Adipocyte (in vitro differentiated cells): ENCODE data around the gene COL6A1.
"Not testable (repeated sequence)": the region's sequence is repeated elsewhere in the genome, so short reads cannot be mapped to it uniquely, and the experiment has no call there.

ENCODE experiments used
- DNase-seq: peaks from one replicate; pipeline ENCODE4 v3.0.0-alpha.2; 2015; ENCODE audit warnings: low read depth
- H3K27me3 ChIP-seq: replicated peaks from 2 replicates; pipeline ENCODE4 v1.7.0; 2013; ENCODE audit warnings: mild to moderate bottlenecking, low read length, moderate library complexity; ENCODE audit not compliant: control insufficient read depth, insufficient read depth
- H3K36me3 ChIP-seq: 2 replicates; pipeline ENCODE4 v1.7.0; 2013; ENCODE audit warnings: low read length, mild to moderate bottlenecking, moderate library complexity; ENCODE audit not compliant: control insufficient read depth, insufficient read depth, severe bottlenecking
- H3K4me1 ChIP-seq: 2 replicates; pipeline ENCODE4 v1.7.0; 2013; ENCODE audit warnings: mild to moderate bottlenecking, low read length, moderate library complexity; ENCODE audit not compliant: control insufficient read depth, insufficient read depth
- H3K4me3 ChIP-seq: 2 replicates; pipeline ENCODE4 v1.7.0; 2013; ENCODE audit warnings: mild to moderate bottlenecking, low read length, moderate library complexity
- H3K9ac ChIP-seq: 2 replicates; pipeline ENCODE4 v1.7.0; 2013; ENCODE audit warnings: mild to moderate bottlenecking, low read length, moderate library complexity
- H3K9me3 ChIP-seq: 2 replicates; pipeline ENCODE4 v1.7.0; 2013; ENCODE audit warnings: mild to moderate bottlenecking, low read length, moderate library complexity; ENCODE audit not compliant: control insufficient read depth

The COL6A1 gene

GRCh38 chr21:45972353-45972715 is 9.2 kb upstream of the COL6A1 start:
- Histone ChIP-seq H3K9me3 (no peaks in the 10 kb centered on the region), H3K4me3 (peak overlapping the region; percentile 78), H3K27me3 (no peaks in the 10 kb centered on the region), H3K36me3 (no peaks in the 10 kb centered on the region), H3K9ac (peak overlapping the region; percentile 96), H3K4me1 (peaks cover 49% of the 10 kb centered on the region)
- DNase-seq = peak; percentile 37

- Histone ChIP-seq H3K27me3 (no peaks in the 10 kb centered on the region), H3K4me1 (peaks cover 50% of the 10 kb centered on the region)
Measured at GRCh38 chr21:45972716-45973474, 8.7 kb upstream of the COL6A1 start.

DNA sequence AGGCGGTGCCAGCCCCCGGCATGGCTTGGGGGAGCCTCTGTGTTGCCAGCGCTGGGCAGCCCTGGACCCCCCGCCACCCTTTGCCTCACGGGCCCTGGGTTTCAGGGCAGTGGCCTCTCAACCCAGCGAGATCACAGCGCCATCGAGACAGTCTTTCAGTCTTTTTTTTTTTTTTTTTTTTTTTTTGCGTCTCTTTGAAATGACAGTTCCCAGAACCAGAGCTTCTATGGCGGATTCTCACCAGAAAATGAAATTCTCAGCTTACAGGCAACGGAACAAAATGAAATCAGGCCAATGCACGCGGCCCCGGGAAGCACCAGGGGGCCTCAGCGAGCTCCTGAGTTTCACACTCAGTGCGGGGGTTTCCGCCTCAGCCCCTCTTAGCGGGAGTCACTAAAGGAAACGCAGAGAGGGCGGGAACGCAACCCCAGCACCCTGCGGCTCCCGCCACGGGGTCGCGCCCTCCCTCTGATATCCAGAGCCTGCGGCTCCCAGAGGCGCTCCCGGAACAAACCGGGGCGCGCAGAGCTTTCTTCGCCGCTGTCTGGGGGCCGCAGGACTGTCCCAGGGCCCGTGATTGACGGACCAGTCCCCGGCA is 8.0 kb upstream of the COL6A1 start:
- Histone ChIP-seq H3K27me3 (no peaks in the 10 kb centered on the region), H3K9me3 (no peaks in the 10 kb centered on the region), H3K9ac (peak overlapping the region; percentile 96), H3K4me1 (peaks cover 52% of the 10 kb centered on the region), H3K4me3 (peak overlapping the region; percentile 78), H3K36me3 (no peaks in the 10 kb centered on the region)
- DNase-seq = peak; percentile 95

More at GRCh38 chr21:45972716-45973474, 8.7 kb upstream of the COL6A1 start:
- peak; percentile 93 for DNase-seq
- no peaks in the 10 kb centered on the region for H3K9me3 ChIP-seq
- peak overlapping the region; percentile 96 for H3K9ac ChIP-seq
- H3K36me3 ChIP-seq = no peaks in the 10 kb centered on the region
- peak overlapping the region; percentile 78 for H3K4me3 ChIP-seq

- no peaks in the 10 kb centered on the region for H3K36me3 ChIP-seq
- peak; percentile 79 for DNase-seq
- H3K4me3 ChIP-seq = peak overlapping the region; percentile 78
- no peaks in the 10 kb centered on the region for H3K27me3 ChIP-seq
- no peaks in the 10 kb centered on the region for H3K9me3 ChIP-seq
- H3K9ac ChIP-seq = peak overlapping the region; percentile 96
- H3K4me1 ChIP-seq = peaks cover 57% of the 10 kb centered on the region
Measured at GRCh38 chr21:45974073-45975019, 7.2 kb upstream of the COL6A1 start.

GRCh38 chr21:45975020-45975666 is 6.4 kb upstream of the COL6A1 start:
- no peaks in the 10 kb centered on the region for H3K36me3 ChIP-seq
- H3K27me3 ChIP-seq = no peaks in the 10 kb centered on the region
- DNase-seq = peak; percentile 53
- H3K4me1 ChIP-seq = peaks cover 62% of the 10 kb centered on the region
- H3K9ac ChIP-seq = peak overlapping the region; percentile 96
- H3K4me3 ChIP-seq = peak overlapping the region; percentile 78
- no peaks in the 10 kb centered on the region for H3K9me3 ChIP-seq

DNA sequence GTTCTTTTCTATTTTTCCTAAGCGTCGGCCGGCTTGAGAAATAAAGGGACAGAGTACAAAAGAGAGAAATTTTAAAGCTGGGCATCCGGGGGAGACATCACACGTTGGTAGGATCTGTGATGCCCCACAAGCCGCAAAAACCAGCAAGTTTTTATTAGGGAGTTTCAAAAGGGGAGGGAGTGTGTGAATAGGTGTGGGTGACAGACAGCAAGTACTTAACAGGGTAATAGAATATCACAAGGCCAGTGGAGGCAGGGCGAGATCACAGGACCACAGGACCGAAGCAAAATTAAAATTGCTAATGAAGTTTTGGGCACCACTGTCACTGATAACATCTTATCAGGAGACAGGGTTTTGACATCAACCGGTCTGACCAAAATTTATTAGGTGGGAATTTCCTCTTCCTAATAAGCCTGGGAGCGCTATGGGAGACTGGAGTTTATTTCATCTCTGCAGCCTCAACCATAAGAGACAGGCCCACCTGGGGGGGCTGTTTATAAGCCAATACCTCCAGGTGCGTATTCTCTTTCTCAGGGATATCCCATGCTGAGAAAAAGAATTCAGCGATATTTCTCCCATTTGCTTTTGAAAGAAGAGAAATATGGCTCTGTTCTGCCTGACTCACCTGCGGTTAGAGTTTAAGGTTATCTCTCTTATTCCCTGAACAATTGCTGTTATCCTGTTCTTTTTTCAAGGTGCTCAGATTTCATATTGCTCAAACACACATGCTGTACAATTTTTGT is 5.7 kb upstream of the COL6A1 start:
- H3K27me3 ChIP-seq, H3K4me3 ChIP-seq, H3K36me3 ChIP-seq, DNase-seq, H3K9me3 ChIP-seq: not testable (repeated sequence)
- Histone ChIP-seq H3K4me1 (peaks cover 62% of the 10 kb centered on the region), H3K9ac (peak overlapping the region; percentile 96)

DNA sequence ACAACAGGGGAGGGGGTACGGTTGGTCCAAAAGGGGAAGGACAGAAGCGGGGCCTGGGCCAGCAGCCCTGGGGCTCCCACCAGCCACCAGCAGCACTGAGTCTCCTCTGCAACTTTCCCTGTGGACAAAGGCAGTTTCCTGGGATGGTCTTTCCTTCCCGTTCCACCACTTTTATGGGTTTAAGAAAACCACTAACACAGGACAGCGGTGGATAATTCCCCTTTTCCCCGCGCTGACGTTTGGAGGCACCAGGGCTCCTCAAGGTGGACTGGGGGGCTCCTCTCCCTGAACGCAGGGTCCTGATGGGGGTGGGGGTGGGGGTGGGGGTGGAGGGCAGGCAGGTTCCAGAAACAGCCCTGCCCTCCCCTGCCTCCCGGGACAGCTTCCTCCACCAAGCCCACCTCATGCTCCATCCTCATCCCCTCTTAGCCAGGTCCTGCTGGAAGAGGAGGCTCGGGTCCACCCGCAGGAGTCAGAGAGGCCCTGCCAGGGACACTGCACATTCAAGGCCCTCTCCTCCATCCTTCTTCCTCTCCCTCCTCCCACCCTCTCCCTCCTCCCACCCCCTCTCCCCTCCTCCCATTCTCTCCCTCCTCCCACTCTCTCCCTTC is 4.8 kb upstream of the COL6A1 start:
- peaks cover 57% of the 10 kb centered on the region for H3K4me1 ChIP-seq
- DNase-seq = no peak
- no peaks in the 10 kb centered on the region for H3K9me3 ChIP-seq
- H3K36me3 ChIP-seq = no peaks in the 10 kb centered on the region
- H3K4me3 ChIP-seq = no peak overlapping the region
- H3K27me3 ChIP-seq = no peaks in the 10 kb centered on the region
- H3K9ac ChIP-seq = no peak overlapping the region

DNA sequence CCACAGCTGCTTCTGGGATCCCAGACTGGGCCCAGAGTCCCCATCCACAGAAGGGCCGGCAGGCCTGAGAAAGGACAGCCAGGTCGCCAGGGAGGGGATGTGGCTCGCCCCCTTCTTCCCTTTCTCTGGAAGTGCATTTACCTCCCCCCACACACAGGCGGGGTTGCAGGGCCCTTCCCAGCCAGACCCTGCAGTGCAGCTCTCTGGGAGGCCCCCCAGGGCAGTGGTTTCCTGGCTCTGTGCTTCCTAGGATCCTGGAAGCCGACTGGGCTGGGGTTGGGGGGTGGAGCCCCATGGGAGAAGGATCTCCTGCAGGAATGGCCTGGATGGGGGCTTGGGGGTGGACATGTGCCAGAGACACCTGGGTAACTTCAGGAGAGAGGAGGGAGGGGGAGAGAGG is 4.2 kb upstream of the COL6A1 start:
- peak overlapping the region; percentile 54 for H3K9ac ChIP-seq
- no peak overlapping the region for H3K4me3 ChIP-seq
- no peaks in the 10 kb centered on the region for H3K27me3 ChIP-seq
- peaks cover 51% of the 10 kb centered on the region for H3K4me1 ChIP-seq
- no peaks in the 10 kb centered on the region for H3K9me3 ChIP-seq
- no peaks in the 10 kb centered on the region for H3K36me3 ChIP-seq
- DNase-seq = peak; percentile 20

DNA sequence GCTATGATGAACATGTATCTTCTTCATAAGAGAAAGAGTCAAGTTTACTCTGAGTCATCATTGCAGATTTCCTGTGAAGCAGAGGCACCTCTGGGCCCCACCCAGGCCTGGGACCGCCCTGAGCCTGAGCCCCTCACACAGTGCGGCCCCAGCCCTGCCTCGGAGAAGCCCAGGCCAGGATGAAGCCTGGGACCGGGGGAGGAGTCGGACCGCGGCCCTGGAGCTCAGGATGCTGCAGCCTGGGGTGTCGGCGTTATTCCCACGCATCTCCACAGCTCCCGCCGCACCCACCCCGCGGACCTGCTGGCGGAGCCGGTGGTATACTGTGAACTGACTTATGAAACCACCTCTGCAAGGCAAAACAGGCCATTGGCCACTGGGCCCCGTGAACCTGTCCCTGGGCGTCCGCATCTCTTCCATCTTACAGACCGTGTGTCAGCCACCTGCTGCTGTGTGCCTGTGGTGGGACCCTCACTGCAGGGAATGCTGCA is 2.4 kb upstream of the COL6A1 start:
- peak; percentile 44 for DNase-seq
- H3K9ac ChIP-seq = peak overlapping the region; percentile 62
- H3K4me1 ChIP-seq = peaks cover 42% of the 10 kb centered on the region

DNA sequence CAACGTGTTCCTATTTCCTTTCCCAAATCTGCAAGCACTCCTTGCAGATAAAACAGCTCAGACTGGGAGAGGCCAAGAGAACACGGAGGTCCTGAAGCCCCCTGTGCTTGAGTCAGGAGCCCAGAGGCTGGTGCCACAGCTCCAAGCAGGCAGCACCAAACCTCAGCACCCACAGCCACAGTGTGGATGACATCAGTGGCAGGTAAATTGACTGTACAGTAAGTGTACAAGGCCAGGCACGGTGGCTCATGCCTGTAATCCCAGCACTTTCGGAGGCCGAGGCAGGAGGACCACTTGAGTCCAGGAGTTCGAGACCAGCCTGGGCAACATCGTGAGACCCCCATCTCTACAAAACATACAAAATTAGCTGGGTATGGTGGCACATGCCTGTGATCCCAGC is 1.9 kb upstream of the COL6A1 start:
- no peaks in the 10 kb centered on the region for H3K27me3 ChIP-seq
- no peaks in the 10 kb centered on the region for H3K9me3 ChIP-seq
- peaks cover 42% of the 10 kb centered on the region for H3K4me1 ChIP-seq
- H3K4me3 ChIP-seq = no peak overlapping the region
- DNase-seq = no peak
- H3K9ac ChIP-seq = no peak overlapping the region
- H3K36me3 ChIP-seq = peaks cover 6% of the 10 kb centered on the region

More for the DNA sequence above, 2.4 kb upstream of the COL6A1 start:
- Histone ChIP-seq H3K36me3 (peaks cover 2% of the 10 kb centered on the region), H3K9me3 (no peaks in the 10 kb centered on the region), H3K27me3 (no peaks in the 10 kb centered on the region), H3K4me3 (no peak overlapping the region)
